NCI-H2081 treated with DMSO at 0.1 percent for 48 hours (cell line): Measurements from ENCODE around the gene PYM1.
"Not testable (repeated sequence)": the region's sequence is repeated elsewhere in the genome, so short reads cannot be mapped to it uniquely, and the experiment has no call there.

Experiments used
- DNase-seq: peaks from one replicate; lab custom pipeline; 2025; lab: John Stamatoyannopoulos, UW

The PYM1 gene

DNA sequence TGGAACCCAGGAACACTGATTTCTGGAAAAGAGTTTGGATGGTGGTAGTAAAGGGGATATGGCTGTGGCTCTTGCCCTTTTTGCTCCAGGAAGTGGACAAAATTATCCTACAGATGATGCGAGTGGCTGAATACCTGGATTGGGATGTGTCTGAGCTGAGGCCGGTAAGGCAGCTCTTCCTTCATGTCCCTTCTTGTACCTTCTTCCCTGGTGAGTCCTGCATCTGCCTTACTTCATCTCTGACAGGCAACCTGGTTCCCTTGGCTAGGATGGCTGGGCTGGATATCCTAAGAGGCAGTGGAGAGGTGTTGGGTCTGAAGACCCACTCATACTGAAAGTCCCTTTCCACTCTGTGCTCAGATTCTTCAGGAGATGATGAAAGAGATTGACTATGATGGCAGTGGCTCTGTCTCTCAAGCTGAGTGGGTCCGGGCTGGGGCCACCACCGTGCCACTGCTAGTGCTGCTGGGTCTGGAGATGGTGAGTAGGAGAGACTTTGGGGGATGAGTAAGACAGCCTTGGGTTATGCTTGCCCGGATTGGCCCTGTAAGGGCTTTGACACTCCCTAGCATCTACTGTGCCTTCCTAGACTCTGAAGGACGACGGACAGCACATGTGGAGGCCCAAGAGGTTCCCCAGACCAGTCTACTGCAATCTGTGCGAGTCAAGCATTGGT lies 11.3 kb upstream of the PYM1 start:
- no peak for DNase-seq

DNA sequence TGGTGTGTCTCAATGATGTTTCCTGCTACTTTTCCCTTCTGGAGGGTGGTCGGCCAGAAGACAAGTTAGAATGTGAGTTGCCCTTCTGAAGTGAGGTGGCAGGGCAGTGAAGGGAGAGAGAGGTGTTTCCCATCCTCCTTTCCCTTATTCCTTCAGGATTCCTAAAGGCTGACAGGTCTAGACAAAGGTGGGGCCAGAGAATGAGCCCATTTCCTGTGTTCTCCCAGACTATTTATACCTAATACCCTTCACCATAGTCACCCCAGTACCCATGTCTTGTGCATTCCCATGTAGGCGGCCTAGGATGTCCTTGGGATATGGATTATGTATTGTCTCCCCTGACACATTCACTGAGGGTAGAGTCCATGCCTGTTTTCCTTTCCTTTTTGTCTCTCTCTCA lies 10.3 kb upstream of the PYM1 start:
- DNase-seq, result no peak

DNA sequence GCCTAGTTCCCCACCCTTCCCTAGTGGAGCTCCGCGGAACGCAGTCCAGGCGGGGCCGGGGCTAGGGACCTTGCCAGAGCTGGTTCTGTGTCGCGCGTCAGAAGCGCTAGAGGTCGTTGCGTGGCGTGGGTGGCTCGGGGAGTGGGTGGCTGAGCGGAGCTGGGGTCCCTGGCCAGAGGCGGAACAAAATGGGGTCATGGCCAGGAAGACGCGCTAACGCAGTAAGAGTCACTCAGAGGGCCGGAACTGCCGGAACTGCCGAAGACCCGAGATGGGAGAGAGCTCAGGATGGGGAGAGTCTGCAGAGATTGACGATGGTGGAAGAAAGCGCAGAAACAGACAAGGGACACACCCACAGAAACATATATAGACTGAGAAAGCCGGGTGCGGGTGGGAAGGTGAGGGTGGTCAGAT lies 8.1 kb upstream of the PYM1 start:
- no peak for DNase-seq

DNA sequence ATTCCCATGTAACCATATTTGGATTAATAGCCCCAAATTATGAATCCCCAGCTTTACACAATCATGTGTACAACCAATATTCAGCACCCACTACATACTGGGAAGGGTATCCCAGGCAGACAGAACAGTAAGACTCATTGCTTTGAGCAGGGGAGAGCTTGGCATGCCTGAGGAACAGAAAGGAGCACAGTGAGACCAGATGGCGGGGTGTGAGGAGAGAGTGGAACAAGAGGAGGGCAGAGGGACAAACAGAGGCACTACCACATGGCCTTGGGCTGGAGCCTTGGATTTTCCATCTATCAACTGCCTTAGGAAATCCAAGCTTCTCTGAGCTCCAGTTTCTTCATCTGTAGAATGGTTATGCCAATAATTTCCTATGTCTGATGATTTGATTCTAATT lies 7.1 kb upstream of the PYM1 start:
- DNase-seq, result no peak

DNA sequence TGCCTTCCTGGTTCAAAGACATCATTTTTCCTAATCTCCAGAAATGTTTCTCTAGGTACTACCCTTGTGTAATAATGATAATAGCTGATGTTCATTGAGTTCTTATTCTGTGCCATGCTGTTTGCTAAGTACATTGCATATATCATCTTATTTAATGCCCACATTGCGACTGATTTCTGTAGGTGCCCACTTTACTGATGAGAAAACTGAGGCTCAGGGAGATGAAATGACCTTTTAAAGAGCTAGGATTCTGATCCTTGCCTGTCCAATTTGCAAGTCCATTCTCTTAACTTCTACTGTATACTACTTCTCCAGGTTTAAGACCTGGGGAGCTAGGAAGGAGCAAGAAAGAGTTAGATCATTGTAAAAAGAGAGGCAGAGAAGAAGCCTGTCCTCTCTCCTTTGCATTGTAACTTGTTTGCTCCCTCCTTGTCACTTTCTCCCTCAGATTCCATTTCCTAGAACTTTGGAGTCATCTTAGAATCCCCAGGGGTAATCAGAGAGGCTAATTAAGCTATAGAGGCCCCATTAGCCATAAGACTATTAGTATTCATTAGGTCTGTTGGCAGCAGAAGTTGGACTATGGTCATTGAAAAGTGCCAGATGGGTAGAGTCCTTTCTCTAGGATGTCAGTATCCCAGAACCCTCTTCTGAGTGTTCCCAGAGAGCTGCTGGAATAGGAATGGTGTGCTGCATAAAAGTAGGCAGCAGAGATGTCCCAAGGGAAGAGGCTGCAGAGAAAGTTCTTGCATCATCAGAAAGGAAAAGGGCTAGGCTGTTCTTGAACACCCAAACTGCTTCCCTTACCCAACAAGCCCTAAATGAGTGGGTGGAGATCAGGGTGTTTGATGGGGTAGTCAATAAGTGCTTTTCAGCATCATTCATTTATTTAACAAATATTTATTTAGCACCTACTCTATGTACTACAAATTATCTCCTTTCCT lies 6.4 kb upstream of the PYM1 start:
- no peak for DNase-seq

DNA sequence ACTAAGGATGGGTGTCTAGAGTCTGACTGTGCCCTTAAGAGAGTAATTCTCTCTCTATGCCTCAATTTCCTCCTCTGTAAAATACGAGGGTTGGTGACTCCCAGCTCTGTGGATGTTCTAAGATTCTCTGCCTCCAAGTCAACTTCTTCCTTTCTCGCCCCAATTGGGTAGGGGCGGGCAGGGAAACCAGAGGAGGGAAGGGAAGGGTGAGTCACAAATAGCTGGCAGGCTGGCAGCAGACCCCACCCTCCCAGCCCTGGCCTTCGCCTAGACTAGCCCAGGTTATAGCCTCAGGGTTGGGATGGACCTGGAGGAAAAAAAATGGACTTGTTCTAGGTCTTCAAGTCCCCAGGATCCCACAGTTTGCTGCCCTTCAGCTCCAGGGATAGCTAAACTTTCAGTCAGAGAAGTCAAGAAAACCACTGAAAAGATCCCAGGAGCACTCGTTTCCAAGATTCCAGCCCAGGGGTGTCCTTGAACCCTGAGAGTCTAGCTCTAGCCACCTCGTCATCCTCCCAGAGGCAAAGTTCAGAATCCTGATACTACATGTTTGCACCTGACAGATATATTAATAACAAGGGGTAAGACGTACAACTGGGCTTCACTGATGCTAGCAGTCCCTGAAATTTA lies 5.6 kb upstream of the PYM1 start:
- DNase-seq, result no peak

DNA sequence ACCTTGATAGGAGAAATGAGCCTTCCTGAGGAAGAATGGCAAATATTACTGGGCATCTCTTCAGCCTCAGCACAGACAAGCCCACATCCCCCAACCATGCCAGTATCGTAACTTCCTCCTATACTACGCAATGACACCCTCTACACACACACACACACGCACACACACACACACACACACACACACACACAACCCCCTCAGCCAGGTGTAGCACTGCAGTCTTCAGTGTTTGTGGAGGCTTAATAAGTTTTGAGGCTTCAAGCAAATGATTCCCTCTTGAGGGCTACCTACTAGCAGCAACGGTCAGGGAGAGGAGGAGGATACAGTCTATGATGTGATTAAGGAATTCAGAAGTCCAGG lies 4.8 kb upstream of the PYM1 start:
- no peak for DNase-seq

DNA sequence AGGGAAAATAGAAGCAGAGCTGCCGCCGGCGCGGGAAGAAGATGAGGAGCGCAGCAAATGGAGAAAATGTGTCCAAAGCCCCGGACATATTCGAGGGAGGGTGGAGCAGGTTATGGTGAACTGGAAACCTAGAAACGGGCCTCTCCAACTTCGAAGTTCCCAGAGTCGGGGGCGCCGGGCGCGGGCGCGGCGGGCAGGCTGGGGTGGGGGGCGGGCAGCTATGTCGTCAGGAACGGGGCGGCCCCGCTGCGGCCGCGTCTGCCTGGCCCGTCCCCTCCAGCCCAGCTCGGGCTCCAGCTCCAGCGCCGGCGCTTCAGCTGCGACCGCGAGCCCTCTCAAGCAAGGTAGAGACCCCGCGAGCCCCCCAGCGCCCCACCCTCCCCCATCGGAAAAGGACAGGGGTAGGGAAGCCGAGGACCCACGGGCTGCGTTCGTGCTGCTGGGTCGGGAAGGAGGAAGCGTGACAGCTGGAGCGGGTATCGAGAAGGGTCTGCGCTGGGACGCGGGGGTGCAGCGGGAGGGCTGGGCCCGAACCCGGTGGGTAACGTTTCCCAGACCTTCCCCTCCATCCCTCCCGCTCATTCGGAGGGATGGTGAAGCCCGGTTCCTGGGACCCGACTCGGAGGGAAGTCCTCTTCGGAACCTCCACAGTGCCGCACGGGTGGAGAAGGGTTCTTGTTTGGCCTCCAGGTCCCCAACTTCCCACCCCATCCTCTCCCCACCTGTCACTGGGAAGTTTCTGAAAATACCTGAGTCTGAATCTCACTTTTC lies 4.3 kb upstream of the PYM1 start:
- no peak for DNase-seq

DNA sequence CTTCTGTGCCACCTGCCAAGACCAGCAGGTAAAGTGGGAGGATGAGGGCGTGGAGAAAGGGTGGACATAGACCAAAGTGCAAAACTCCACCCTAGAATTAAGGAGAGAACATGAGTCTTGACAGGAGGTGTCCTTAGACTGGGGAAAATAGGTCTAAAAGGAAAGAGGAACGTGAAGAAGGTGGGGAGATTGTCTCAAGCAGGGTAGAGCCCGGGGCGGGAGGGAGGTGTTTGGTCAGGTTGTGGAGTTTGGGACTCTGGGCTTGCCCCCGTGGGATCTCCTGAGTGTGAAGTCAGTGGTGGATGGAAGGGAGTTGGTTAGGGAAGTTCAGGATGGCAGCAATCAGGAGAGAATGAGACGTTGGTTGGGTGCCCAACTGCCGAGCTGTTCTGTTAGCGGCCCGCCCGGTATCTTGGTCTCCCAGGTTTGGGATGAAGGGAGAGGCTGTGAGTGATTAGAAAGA lies 3.7 kb upstream of the PYM1 start:
- no peak for DNase-seq

DNA sequence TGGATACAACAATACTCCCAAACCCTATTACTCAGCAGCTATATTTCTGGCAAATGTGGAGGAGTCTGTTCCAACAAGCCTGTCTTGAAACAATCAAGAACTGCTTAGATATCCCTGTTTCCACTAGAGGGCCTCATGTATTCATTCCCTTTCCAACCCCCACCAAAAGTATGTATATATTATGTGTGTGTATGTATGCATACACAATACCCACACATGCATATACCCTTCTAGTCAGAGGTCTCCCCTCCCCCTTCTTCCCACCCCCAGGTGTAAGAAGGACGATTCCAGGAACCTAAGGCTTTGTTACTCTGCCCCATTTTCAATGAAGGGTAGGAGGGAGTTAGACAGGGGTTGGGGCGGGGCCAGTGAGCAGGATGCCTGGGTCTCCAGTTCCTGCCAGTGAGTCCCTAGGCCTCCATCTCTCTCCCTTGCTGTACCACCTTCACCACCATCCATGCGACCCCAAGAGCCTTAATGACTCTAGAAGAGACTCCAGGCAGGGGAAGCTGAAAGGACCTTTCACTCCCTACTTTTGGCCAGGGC lies 3.1 kb upstream of the PYM1 start, which contains the start of gene DGKA:
TSS of gene DGKA (plus strand) at position 392 of the 546 bp plus-strand sequence. CDS start 5,342 bp downstream, outside the sequence.
- DNase-seq, result peak; percentile 19

DNA sequence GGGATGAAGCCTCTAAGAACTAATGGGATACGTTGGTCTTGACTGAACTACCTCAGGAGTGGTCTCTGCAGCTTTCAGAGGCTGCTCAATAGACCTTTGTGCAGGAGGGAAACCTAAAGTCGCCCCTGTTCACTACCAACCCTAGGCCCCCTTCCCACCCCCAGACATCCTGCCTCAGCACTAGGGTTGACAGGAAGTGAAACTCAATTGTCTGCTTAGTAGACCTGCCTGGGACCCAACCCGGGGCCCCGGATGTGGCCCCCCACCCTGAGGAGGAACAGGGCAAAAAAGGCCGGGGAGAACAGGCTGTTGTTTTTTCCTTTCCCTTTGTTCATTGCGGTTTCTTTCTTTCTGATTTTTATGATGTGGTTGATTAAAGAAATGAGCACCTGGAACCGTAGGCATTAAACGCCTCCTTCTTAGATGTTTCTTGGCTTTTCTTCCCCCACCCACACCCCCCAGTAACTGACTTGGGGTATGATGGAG lies 1.7 kb upstream of the PYM1 start:
- DNase-seq, result no peak

DNA sequence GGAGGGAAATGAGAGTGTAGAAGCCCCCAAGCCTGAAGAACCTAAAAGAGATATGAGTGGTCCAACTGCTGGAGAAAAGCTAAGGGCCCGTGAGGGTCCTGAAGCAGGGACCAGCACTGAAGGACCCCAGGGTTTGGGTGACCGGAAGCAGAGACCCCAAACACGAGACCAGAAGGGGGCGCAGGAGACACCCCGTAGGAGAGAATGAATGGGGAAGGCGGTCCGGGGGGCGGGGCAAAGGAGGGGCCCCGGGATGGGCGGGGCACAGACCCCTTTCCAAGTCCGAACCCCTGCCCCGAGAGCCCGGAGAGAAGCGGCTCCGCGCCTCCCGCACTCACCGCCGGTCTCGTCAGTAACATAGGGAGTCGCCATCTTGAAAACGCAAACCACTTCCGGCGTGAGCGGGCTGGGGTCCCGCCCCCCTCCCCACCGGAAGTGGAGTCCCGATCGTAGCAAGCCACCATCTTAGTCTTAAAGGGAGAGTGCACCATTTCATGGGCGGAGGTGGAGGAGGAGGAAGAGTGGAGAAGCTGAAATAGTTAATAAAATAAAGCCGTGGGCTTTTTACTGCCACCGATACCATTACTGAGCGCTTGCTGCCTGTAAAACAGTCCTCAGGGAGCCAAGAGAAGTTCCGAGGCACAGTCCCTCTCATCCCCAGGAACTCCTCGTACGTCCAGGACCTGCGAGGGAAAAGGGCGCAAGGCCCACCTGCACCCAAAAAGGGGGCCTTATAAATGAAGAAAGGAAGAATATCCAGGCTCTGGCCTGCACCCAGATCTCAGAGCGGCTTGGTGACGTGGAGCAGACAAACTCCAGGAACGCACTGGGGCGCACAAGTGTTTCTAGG lies 731 bp downstream of the PYM1 start:
- peak; percentile 79 for DNase-seq

DNA sequence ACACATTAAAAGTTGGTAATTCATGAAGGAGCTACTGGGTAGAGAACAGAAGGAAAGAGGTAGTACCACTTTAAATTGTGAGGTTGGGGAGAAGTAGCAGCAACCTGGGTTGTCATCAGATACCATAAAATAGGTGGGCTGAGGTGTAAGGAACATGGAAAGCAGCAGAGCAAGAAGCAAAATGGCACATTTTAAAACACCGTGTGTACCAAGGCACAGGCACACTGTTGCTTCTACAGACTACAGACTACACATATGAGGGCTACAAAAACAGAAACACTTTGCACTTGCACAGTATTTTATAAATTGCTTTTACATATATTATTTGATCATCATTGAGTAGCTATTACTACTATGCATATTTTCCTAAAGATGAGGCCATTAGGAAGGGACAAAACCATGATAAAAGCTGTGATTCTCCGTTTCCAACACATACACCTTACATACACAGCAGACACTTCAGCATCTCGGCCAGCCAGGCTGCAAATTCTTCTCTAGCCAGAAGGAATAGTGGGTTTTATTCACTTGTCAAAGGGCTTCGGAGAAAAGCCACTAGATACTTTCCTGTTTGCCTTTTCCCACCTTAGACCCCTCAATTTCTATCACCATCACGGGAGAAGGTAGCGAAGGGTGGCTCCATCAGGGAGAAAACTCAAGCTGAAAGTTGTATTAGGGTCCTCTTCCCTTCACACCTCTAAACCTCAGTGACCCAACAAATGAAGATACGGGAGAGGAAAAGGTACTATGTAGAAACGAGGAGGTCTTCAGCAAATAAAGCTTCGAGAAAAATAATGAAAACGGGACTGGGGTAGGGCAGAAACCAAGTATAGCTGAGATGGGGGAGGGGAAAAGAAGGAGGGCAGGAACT lies 1.6 kb downstream of the PYM1 start:
- no peak for DNase-seq

DNA sequence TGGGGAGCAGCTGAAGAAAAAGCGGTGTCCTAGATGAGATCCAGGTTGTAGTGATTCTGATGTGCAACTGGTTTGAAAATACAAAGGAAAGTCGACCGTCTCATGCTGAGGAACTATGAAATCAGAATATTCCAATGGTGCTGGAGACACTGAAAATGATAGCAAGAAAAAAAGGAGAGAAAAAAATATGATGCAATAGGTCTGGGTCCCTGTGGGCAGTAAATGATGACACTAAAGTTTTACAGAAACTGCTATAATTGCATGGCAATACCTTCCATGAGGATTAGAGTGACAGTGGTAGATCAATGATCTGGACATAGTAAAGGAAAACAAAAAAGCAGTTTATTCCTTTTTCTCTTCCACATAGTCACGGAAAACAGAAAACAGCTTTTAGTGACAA lies 2.3 kb downstream of the PYM1 start:
- DNase-seq, result no peak

DNA sequence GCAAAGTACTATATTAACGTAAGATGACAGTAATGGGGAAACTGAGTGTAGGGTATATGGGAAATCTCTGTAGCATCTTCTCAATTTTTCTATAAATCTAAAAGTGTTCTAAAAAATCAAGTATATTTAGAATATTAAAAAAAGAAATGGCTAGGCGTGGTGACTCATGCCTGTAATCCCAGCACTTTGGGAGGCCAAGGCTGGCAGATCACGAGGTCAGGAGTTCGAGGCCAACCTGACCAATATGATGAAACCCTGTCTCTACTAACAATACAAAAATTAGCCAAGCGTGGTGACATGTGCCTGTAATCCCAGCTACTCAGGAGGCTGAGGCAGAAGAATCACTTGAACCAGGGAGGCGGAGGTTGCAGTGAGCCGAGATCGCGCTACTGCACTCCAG lies 4.0 kb downstream of the PYM1 start:
- DNase-seq, result not testable (repeated sequence)

DNA sequence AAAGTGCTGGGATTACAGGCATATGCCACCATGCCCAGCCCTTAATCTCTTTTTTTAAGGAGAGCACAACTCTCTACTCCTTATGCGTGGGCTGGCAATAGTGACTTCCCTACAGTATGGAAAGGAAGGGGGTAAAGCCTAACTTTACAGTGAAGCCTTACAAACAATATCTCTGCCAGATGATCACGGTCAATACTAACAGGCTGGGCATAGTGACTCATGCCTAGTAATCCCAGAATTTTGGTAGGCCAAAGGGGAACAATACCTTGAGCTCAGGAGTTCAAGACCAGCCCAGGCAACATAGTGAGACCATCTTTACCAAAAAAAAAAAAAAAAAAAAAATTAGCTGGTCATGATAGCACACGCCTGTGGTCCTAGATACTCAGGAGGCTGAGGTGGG lies 5.6 kb downstream of the PYM1 start:
- DNase-seq, result no peak

DNA sequence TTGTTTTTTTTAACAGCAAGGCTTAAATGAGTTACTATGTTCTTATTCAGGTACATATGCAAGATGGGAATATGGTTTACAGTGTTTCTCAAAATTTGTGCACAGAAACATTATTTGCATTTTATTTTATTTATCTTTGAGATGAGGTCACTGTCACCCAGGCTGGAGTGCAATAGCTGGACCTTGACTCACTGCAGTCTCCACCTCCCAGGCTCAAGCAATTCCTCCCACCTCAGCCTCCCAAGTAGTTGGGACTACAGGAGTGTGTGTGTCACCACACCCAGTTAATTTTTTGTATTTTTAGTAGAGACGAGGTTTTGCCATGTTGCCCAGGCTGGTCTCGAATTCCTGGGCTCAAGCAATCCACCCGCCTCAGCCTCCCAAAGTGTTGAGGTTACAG lies 8.7 kb downstream of the PYM1 start:
- not testable (repeated sequence) for DNase-seq

DNA sequence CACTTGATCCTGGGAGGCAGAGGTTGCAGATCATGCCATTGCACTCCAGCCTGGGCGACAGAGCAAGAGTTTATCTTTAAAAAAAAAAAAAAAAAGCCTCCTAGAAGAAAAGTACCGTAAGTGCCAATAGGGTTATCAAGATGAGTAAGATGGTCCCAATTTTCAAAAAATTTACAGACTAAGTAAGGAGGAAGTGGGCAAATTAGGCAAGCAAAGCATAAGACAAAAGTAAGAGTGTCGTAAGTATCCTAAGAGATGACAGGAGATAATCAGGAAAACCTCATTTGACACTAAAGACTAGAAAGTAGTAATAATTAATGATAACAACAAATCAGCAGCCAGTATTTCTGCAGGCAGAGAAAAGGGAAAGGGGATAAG lies 12.2 kb downstream of the PYM1 start:
- no peak for DNase-seq

DNA sequence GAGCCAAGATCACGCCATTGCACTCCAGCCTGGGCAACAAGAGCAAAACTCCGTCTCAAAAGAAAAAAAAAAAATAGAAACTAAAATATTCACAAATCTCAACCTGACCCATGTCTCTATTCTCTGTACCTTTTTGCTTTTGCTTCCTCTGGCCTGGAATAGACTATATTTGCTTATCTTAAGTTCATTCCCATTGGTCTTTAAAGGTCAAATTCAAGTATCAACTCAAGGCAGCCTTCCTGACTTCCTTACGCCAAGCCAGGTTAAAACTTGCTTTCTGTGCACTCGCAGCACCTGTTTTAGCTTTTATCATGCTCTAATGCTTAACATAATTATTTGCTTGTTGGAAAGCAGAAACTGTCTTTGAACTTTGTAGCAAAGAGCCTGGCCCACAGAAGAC lies 14.8 kb downstream of the PYM1 start:
- DNase-seq, result no peak

DNA sequence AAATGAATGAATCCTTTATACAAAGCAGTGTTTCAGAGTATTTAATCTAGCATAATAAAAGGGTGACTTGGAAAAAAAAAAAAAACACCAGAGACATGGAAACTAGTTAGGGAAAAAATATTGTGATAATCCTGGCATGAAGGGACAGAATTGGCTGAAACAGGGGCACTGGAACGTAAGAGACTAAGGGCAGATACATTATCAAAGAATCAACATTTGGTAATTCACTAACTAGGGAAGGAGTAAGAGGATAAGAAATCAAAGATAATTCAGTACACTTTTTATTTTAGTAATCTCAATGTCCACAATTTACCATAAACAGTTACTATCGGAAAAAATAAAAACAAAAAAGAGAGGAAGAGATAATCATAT lies 18.2 kb downstream of the PYM1 start:
- DNase-seq, result no peak
